Measurements from ENCODE around the gene ATP8B1.

Gene ATP8B1

GRCh38 chr18:57659460-57660102 lies 143.5 kb downstream of the ATP8B1 start:
- peak; percentile 37 for DNase-seq
- no peaks in the 10 kb centered on the region for H3K27me3 ChIP-seq (replicated peaks)
- in situ Hi-C loops (cut with HindIII; ENCODE audit: low pct_ligation_motif_present, low sequenced_read_pairs) = no loop called here
- no peak for TF ChIP-seq CTCF (IDR thresholded peaks at IDR 0.05; ENCODE audit: low read depth, low read length, missing control alignments)
- peak overlapping the region; percentile 64 for H3K27ac ChIP-seq
- peaks cover 29% of the 10 kb centered on the region for H3K36me3 ChIP-seq (replicated peaks)
- H3K4me3 ChIP-seq (ENCODE audit: low read depth, low read length) = no peak overlapping the region

GRCh38 chr18:57657542-57657941 lies 145.6 kb downstream of the ATP8B1 start:
- no peak for TF ChIP-seq CTCF (IDR thresholded peaks at IDR 0.05; ENCODE audit: low read depth, low read length, missing control alignments)
- Histone ChIP-seq H3K27me3 (replicated peaks) (no peaks in the 10 kb centered on the region), H3K36me3 (replicated peaks) (peaks cover 31% of the 10 kb centered on the region), H3K27ac (no peak overlapping the region), H3K4me3 (ENCODE audit: low read depth, low read length) (no peak overlapping the region)
- in situ Hi-C loops (cut with HindIII; ENCODE audit: low pct_ligation_motif_present, low sequenced_read_pairs) = no loop called here
- no peak for DNase-seq

- in situ Hi-C loops (cut with HindIII; ENCODE audit: low pct_ligation_motif_present, low sequenced_read_pairs) = no loop called here
- no peak for DNase-seq
Measured at GRCh38 chr18:57655740-57656139, 147.4 kb downstream of the ATP8B1 start.

GRCh38 chr18:57651914-57652313 lies 151.2 kb downstream of the ATP8B1 start:
- H3K27ac ChIP-seq = no peak overlapping the region
- peaks cover 26% of the 10 kb centered on the region for H3K36me3 ChIP-seq (replicated peaks)
- H3K27me3 ChIP-seq (replicated peaks) = no peaks in the 10 kb centered on the region
- no peak for TF ChIP-seq CTCF (IDR thresholded peaks at IDR 0.05; ENCODE audit: low read depth, low read length, missing control alignments)
- no peak for DNase-seq
- in situ Hi-C loops (cut with HindIII; ENCODE audit: low pct_ligation_motif_present, low sequenced_read_pairs) = no loop called here
- H3K4me3 ChIP-seq (ENCODE audit: low read depth, low read length) = no peak overlapping the region

More at GRCh38 chr18:57655740-57656139, 147.4 kb downstream of the ATP8B1 start:
- Histone ChIP-seq H3K4me3 (ENCODE audit: low read depth, low read length) (no peak overlapping the region), H3K36me3 (replicated peaks) (peaks cover 37% of the 10 kb centered on the region), H3K27me3 (replicated peaks) (no peaks in the 10 kb centered on the region), H3K27ac (no peak overlapping the region)
- no peak for TF ChIP-seq CTCF (IDR thresholded peaks at IDR 0.05; ENCODE audit: low read depth, low read length, missing control alignments)

- Histone ChIP-seq H3K27ac (no peak overlapping the region), H3K36me3 (replicated peaks) (peaks cover 15% of the 10 kb centered on the region), H3K4me3 (ENCODE audit: low read depth, low read length) (no peak overlapping the region), H3K27me3 (replicated peaks) (no peaks in the 10 kb centered on the region)
- DNase-seq = peak; percentile 65
- TF ChIP-seq CTCF (IDR thresholded peaks at IDR 0.05; ENCODE audit: low read depth, low read length, missing control alignments) = no peak
- in situ Hi-C loops (cut with HindIII; ENCODE audit: low pct_ligation_motif_present, low sequenced_read_pairs) = no loop called here
Measured at GRCh38 chr18:57649556-57650500, 153.3 kb downstream of the ATP8B1 start.

Data from brain microvascular endothelial cell (primary cell).